Adipocyte (in vitro differentiated cells): ENCODE results near the gene TGM3.

Experiments
- DNase-seq: peaks from one replicate; pipeline ENCODE4 v3.0.0-alpha.2; 2015; ENCODE audit warnings: low read depth
- H3K27me3 ChIP-seq: replicated peaks from 2 replicates; pipeline ENCODE4 v1.7.0; 2013; ENCODE audit warnings: mild to moderate bottlenecking, low read length, moderate library complexity; ENCODE audit not compliant: control insufficient read depth, insufficient read depth
- H3K36me3 ChIP-seq: 2 replicates; pipeline ENCODE4 v1.7.0; 2013; ENCODE audit warnings: low read length, mild to moderate bottlenecking, moderate library complexity; ENCODE audit not compliant: control insufficient read depth, insufficient read depth, severe bottlenecking
- H3K4me1 ChIP-seq: 2 replicates; pipeline ENCODE4 v1.7.0; 2013; ENCODE audit warnings: mild to moderate bottlenecking, low read length, moderate library complexity; ENCODE audit not compliant: control insufficient read depth, insufficient read depth
- H3K4me3 ChIP-seq: 2 replicates; pipeline ENCODE4 v1.7.0; 2013; ENCODE audit warnings: mild to moderate bottlenecking, low read length, moderate library complexity
- H3K9ac ChIP-seq: 2 replicates; pipeline ENCODE4 v1.7.0; 2013; ENCODE audit warnings: mild to moderate bottlenecking, low read length, moderate library complexity
- H3K9me3 ChIP-seq: 2 replicates; pipeline ENCODE4 v1.7.0; 2013; ENCODE audit warnings: mild to moderate bottlenecking, low read length, moderate library complexity; ENCODE audit not compliant: control insufficient read depth

TGM3 gene

GRCh38 chr20:2340823-2341222 is 45.0 kb downstream of the TGM3 start:
- Histone ChIP-seq H3K9ac (no peak overlapping the region), H3K4me1 (peaks cover 7% of the 10 kb centered on the region), H3K9me3 (peaks cover 4% of the 10 kb centered on the region), H3K27me3 (no peaks in the 10 kb centered on the region), H3K36me3 (no peaks in the 10 kb centered on the region), H3K4me3 (no peak overlapping the region)
- DNase-seq = no peak

DNA sequence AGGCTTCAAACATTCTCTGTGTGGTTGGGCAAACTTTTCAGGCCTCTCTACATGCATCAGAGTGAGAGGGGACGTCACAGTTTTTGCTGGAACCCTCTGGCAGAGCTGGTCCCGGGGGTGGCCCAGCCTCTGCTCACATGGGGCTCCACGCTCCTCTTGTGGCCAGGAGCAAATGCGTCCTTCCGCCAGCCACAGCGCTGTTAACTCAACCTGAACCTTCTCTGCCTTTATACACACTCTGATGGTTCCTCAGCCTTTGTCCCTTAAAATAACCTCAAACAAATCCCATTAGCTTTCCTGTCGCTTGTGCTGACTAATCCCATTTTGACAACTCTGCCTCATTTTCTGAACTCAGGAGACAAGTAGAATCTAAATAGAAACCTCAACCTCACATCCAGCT is 45.5 kb downstream of the TGM3 start:
- DNase-seq = no peak
- Histone ChIP-seq H3K9me3 (peaks cover 4% of the 10 kb centered on the region), H3K4me1 (peaks cover 7% of the 10 kb centered on the region), H3K4me3 (no peak overlapping the region), H3K27me3 (no peaks in the 10 kb centered on the region), H3K9ac (no peak overlapping the region), H3K36me3 (no peaks in the 10 kb centered on the region)

DNA sequence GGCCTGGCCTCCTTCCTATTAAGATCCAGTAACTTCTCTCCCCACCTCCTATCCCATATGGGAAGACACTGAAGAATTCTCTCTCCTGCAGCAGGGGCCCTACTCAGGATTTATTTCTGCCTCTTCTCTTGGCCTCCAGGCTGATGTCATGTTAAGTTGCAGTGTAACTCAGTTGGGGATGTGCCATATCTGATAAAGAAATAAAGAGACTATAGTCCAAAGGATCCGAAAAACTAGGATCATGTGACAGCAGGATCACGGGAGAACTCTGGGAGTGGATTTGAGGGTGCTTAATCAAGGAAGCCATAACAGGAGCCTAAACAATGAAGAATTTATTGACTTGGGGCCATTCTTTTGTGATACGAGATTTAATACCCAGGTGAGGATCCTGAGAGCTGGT is 46.4 kb downstream of the TGM3 start:
- no peak for DNase-seq

DNA sequence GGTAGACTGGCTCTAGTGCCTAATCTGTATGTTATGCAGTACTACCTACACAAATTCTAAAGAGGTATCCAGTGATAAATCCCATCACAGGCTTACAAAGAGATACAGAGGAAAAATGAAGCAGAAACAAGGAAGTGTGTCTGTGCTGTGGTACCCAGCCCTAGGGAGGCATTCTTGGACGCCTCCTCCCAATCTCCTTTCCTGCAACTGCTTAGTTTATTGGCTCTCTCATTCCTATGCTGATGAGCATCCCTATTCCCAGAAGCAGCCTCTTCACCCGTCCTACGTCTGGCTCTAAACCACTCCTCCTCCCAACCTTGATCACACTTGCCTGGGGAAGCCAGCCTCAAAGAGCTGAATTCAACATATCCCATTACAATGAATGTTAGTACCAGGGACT is 50.4 kb downstream of the TGM3 start:
- no peaks in the 10 kb centered on the region for H3K36me3 ChIP-seq
- DNase-seq = no peak
- no peak overlapping the region for H3K4me3 ChIP-seq
- no peaks in the 10 kb centered on the region for H3K27me3 ChIP-seq
- no peak overlapping the region for H3K9ac ChIP-seq
- H3K9me3 ChIP-seq = peaks cover 4% of the 10 kb centered on the region
- no peaks in the 10 kb centered on the region for H3K4me1 ChIP-seq

More for the DNA sequence above, 46.4 kb downstream of the TGM3 start:
- Histone ChIP-seq H3K27me3 (no peaks in the 10 kb centered on the region), H3K4me3 (no peak overlapping the region), H3K9me3 (peaks cover 4% of the 10 kb centered on the region), H3K36me3 (no peaks in the 10 kb centered on the region), H3K4me1 (peaks cover 1% of the 10 kb centered on the region), H3K9ac (no peak overlapping the region)

GRCh38 chr20:2348336-2348735 is 52.5 kb downstream of the TGM3 start:
- Histone ChIP-seq H3K27me3 (no peaks in the 10 kb centered on the region), H3K4me3 (no peak overlapping the region), H3K4me1 (no peaks in the 10 kb centered on the region), H3K9me3 (peaks cover 4% of the 10 kb centered on the region), H3K36me3 (no peaks in the 10 kb centered on the region), H3K9ac (no peak overlapping the region)
- no peak for DNase-seq

DNA sequence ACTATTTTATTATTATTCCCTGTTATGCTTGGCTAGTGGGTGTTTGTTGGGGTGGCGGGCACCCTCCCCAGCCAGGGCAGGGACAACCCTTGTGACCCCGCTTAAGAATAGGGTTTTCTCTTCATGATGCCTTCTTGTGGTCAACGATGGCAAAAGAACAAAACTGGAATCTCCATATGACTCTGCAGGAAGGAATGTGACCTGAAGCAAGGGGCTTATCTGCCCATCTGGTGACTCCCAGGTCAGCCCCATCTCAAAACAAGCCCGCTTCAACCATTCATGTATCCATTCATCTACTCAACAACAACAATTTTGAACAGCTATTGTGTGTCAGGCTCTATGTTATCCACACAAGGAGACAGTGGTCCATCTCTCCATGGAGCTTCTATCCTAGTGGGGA is 54.0 kb downstream of the TGM3 start:
- Histone ChIP-seq H3K4me1 (no peaks in the 10 kb centered on the region), H3K9ac (no peak overlapping the region), H3K27me3 (no peaks in the 10 kb centered on the region), H3K36me3 (no peaks in the 10 kb centered on the region), H3K9me3 (no peaks in the 10 kb centered on the region), H3K4me3 (no peak overlapping the region)
- DNase-seq = no peak

GRCh38 chr20:2350606-2351005 is 54.8 kb downstream of the TGM3 start:
- H3K9me3 ChIP-seq = no peaks in the 10 kb centered on the region
- no peak for DNase-seq
- no peaks in the 10 kb centered on the region for H3K4me1 ChIP-seq
- no peaks in the 10 kb centered on the region for H3K36me3 ChIP-seq
- no peak overlapping the region for H3K4me3 ChIP-seq
- no peaks in the 10 kb centered on the region for H3K27me3 ChIP-seq
- H3K9ac ChIP-seq = no peak overlapping the region

DNA sequence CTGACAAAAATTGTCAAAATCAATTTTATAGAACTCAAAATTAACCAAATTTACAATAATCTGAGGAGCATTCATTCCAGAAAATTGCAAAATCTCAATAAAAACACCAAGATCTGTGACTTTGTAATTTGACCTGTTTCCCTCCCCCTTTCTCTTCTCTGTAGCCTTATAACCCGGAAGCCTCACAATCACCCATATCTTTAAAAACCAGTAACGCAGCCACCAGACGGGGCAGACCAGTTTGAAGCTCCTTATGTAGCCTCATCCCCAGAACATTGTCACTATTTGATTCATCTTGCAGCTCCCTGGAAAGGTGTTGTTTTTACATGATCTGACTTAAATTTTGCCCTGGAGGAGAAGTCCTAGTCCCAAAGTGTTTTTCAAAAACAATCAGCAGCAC is 57.4 kb downstream of the TGM3 start:
- Histone ChIP-seq H3K36me3 (no peaks in the 10 kb centered on the region), H3K27me3 (no peaks in the 10 kb centered on the region), H3K9me3 (no peaks in the 10 kb centered on the region), H3K9ac (no peak overlapping the region), H3K4me3 (no peak overlapping the region), H3K4me1 (no peaks in the 10 kb centered on the region)
- DNase-seq = no peak

GRCh38 chr20:2357114-2357513 is 61.3 kb downstream of the TGM3 start:
- DNase-seq = no peak
- H3K4me3 ChIP-seq = no peak overlapping the region
- no peaks in the 10 kb centered on the region for H3K27me3 ChIP-seq
- no peak overlapping the region for H3K9ac ChIP-seq
- peaks cover 31% of the 10 kb centered on the region for H3K9me3 ChIP-seq
- no peaks in the 10 kb centered on the region for H3K4me1 ChIP-seq
- no peaks in the 10 kb centered on the region for H3K36me3 ChIP-seq

- no peak for DNase-seq
- Histone ChIP-seq H3K36me3 (no peaks in the 10 kb centered on the region), H3K4me3 (no peak overlapping the region), H3K9ac (no peak overlapping the region), H3K9me3 (peaks cover 32% of the 10 kb centered on the region), H3K27me3 (no peaks in the 10 kb centered on the region), H3K4me1 (no peaks in the 10 kb centered on the region)
Measured at GRCh38 chr20:2358006-2358405, 62.2 kb downstream of the TGM3 start.

GRCh38 chr20:2361035-2361593 is 65.3 kb downstream of the TGM3 start:
- Histone ChIP-seq H3K9me3 (peaks cover 32% of the 10 kb centered on the region), H3K9ac (no peak overlapping the region), H3K27me3 (no peaks in the 10 kb centered on the region), H3K36me3 (no peaks in the 10 kb centered on the region), H3K4me1 (peaks cover 10% of the 10 kb centered on the region), H3K4me3 (no peak overlapping the region)
- no peak for DNase-seq

- no peaks in the 10 kb centered on the region for H3K27me3 ChIP-seq
- H3K4me3 ChIP-seq = no peak overlapping the region
- peaks cover 10% of the 10 kb centered on the region for H3K4me1 ChIP-seq
- DNase-seq = no peak
- H3K9me3 ChIP-seq = peaks cover 34% of the 10 kb centered on the region
- no peak overlapping the region for H3K9ac ChIP-seq
- H3K36me3 ChIP-seq = no peaks in the 10 kb centered on the region
Measured at GRCh38 chr20:2363187-2363586, 67.4 kb downstream of the TGM3 start.
